ENCODE measurements around the gene TRIM13.
"Not testable (repeated sequence)": the region's sequence is repeated elsewhere in the genome, so short reads cannot be mapped to it uniquely, and the experiment has no call there.

- TF ChIP-seq SMC3 (conservative IDR thresholded peaks at IDR 0.05; ENCODE audit: poor library complexity); TAF1 (IDR thresholded peaks at IDR 0.05; ENCODE audit: low read depth): not testable (repeated sequence)
- TF ChIP-seq, protein P1, sequence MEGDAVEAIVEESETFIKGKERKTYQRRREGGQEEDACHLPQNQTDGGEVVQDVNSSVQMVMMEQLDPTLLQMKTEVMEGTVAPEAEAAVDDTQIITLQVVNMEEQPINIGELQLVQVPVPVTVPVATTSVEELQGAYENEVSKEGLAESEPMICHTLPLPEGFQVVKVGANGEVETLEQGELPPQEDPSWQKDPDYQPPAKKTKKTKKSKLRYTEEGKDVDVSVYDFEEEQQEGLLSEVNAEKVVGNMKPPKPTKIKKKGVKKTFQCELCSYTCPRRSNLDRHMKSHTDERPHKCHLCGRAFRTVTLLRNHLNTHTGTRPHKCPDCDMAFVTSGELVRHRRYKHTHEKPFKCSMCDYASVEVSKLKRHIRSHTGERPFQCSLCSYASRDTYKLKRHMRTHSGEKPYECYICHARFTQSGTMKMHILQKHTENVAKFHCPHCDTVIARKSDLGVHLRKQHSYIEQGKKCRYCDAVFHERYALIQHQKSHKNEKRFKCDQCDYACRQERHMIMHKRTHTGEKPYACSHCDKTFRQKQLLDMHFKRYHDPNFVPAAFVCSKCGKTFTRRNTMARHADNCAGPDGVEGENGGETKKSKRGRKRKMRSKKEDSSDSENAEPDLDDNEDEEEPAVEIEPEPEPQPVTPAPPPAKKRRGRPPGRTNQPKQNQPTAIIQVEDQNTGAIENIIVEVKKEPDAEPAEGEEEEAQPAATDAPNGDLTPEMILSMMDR (IDR thresholded peaks at IDR 0.05; ENCODE audit: poor library complexity, severe bottlenecking), result not testable (repeated sequence)
Measured at GRCh38 chr13:49948777-49949270, 48.0 kb upstream of the TRIM13 start.
